Dermis blood vessel endothelial cell (primary cell): ENCODE results near the gene TCIRG1. TPM values are rescaled to one million over a fixed set of nuclear protein-coding genes. Genes with fewer than 3 reads are reported as not detected.

Experiments
- DNase-seq: peaks from one replicate; pipeline ENCODE4 v3.0.0; 2010
- total RNA-seq: library from RNA; depleted of rRNA; stranded (reverse); fragments of >200 nt; gene quantifications from 2 replicates; pipeline ENCODE4 v1.2.3, GENCODE V29; 2014

Gene TCIRG1
- total RNA-seq, 1 donor from 2014 or later = 110 TPM

GRCh38 chr11:68051191-68052136 is 12.6 kb downstream of the TCIRG1 start:
- peak; percentile 15 for DNase-seq

- DNase-seq = no peak
These were observed 13.5 kb downstream of the TCIRG1 start for GRCh38 chr11:68052137-68052873.

- DNase-seq = no peak
These were observed 14.3 kb downstream of the TCIRG1 start for GRCh38 chr11:68053117-68053516.

GRCh38 chr11:68053981-68054812 is 15.4 kb downstream of the TCIRG1 start:
- no peak for DNase-seq

DNA sequence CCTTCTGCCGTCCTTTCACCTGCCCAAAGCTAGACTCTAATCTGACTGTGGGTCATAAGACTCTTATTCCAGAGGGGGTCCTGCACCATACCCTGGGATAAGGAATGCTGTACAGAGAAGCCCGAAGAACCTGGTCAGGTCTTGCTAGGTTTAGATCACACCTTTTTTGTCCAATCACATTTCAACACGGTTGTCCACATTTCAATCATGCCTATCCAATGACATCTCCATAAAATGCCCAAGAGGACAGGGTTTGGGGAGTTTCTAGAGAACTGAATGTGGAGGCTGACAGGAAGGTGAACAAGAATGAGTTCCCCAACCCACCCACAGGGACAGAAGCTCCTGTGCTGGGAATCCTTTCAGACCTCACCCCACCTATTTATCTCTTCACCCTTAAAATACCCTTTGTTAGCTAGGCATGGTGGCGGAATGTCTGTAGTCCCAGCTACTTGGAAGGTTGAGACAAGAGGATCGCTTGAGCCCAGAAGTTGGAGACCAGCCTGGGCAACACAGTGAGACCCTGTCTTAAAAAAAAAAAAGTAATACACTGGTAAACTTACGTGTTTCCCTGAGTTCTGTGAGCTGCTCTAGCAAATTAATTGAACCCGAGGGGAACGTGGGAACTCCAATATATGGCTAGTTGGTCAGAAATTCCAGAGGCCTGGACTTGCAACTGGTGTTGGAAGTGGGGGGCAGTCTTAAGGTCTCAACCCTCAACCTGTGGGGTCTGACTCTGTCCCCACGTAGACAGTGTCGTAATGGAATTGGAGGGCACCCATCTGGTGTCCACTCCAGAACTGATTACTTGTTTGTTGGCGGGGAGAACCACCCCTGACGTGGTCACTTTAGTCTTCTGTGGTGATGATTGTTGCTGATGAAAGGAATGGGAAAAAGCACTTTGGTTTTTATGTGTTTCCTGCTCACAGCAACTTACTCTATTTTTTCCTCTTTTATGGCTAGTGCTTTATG is 17.8 kb downstream of the TCIRG1 start:
- DNase-seq = no peak

GRCh38 chr11:68057807-68058206 is 19.0 kb downstream of the TCIRG1 start:
- no peak for DNase-seq

DNA sequence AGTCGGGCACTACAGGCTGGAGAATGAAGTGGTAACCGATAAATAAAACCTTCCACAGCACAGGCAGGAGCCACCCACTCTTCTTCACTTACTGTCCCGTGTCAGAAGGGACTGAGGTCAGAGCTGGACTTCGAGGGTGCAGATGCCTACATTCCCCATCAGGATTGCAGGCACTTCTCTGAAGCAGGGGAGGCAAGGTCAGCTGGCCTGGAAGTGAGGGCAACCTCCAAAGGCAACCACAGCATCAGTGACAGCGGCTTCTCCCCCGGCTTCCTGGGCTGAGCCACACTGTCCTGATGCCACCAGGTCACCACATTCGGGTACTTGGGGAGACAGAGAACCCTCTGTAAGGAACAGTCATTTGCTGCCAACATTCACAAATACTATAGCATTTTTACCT is 22.7 kb downstream of the TCIRG1 start:
- DNase-seq = no peak

- peak; percentile 68 for DNase-seq
These were observed 26.1 kb downstream of the TCIRG1 start for GRCh38 chr11:68064926-68065325.

GRCh38 chr11:68065841-68066240 is 27.0 kb downstream of the TCIRG1 start:
- DNase-seq = no peak

GRCh38 chr11:68066742-68067141 is 27.9 kb downstream of the TCIRG1 start:
- DNase-seq = no peak

GRCh38 chr11:68067991-68068390 is 29.2 kb downstream of the TCIRG1 start:
- no peak for DNase-seq

DNA sequence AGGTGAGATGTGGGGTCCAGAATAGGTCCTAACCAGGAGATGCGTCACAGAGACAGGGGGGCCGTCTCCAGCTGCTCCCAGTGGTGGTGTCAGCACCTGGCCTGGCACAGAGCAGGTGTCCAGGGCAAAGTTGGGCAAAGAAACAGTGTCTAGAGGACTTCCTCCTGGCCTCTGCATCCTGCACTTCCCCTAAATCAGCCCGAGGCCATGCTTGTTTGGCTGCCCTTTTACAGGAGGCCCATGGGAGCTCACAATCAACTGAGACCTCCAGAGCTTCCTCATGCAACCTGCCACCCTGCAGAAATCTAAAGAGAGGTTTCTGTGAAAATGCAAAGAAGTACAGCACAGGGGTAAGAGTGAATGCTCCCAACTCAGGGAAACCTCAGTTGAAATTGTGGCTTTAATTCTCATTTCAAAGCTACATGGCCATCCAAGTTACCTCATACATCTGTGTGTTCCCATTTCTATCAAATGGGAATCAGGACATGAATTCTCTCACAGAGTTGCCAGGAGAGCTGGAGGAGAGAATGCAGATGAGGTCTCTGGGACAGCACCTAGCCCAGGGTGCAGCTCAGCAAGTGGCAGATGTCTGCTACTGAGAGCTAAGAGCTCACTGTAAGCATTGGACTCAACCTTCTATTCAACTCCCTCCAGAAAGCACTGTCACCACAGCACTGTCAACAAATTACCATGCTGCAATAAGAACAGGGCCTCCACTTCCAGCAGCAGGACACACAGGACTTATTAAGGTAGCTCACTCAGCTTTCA is 32.6 kb downstream of the TCIRG1 start:
- no peak for DNase-seq

DNA sequence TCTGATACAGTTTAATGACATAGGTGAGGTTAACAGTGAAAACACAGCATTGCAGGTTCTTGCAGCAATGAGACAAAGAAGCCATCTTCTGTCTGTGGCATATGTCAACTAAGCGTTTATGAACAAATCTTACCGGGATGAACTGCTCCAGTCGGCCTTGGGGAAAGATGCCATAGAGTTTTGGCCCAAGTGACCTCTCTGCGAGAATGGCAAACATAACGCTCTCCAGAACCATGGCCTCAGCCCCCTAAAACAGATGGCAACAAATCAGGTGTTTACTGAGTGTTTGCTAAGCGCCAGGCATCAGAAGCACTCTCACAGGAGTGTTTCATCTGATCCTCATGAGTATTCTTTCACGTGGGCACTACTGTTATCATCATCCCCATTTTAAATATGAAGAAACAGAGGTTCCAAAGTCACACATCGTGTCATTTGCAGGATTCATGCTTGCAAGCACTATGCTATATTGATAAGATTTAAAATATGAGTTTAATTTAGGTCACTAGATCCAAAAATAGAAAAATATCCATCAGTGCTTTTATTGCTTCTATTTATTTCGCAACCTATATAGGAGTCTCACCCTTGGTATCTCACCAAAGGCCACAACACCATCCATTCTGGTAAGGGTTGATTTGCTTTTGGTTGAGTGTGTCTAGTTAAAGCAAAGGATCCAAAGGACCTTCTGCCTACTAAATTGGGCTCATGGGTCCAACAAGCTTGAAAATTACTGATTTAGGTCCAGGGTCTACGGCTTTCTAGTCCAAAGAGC is 35.9 kb downstream of the TCIRG1 start:
- no peak for DNase-seq

DNA sequence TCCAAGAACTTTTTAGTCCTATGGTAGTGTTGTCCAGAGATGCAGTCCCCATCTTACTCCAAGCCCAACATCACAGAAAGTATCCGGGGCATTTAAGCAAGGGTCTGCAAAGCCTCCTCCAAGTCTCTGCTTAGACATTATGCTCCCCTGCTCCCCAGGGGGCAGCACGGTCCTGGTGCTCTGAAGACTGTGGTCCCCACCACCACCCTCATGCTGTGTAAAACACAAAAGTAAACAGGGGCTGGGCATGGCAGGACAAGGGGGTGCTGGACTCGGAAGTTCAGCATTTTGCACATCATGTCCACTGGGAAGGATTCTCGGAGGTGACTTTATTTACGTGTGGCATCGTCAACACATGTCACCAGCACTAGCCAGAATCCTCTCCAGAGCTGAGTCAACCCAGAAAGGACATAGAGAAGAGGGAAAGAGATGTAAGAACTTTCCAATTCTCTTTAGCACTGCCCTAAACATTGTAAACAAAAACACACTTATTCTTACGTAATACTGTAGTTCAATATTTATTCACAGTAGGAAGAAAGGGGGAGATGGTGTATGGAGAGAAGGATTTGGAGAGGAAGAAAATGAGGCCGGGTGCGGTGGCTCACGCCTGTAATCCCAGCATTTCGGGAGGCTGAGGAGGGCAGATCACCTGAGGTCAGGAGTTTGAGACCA is 37.7 kb downstream of the TCIRG1 start:
- peak; percentile 48 for DNase-seq

GRCh38 chr11:68077617-68078582 is 39.1 kb downstream of the TCIRG1 start:
- DNase-seq = no peak

GRCh38 chr11:68080860-68081259 is 42.0 kb downstream of the TCIRG1 start:
- no peak for DNase-seq

DNA sequence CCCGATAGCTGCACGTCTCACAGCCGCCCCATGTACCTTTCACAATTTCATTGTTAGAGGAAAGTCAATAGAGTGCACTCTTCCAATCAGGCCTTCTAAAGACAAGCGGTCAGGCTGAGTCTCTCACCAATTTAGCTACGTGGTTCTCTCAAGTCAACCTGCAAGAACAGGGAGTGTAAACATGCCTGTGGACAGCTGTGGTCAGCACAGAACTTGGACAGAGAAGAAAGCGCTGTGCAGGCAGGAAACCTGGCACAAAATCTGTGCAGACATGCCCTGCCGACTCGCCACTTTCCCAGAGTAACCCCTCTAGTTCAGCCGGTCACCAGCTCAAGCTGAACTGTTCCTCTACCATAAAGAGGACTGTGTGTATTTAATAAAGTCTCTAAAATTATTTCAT is 42.9 kb downstream of the TCIRG1 start:
- DNase-seq = peak; percentile 19

- no peak for DNase-seq
These were observed 43.7 kb downstream of the TCIRG1 start for GRCh38 chr11:68082481-68082880.
